Effector memory CD4-positive, alpha-beta T cell (primary cell): ENCODE data around the gene GABPA.
"Not testable (repeated sequence)": the region's sequence is repeated elsewhere in the genome, so short reads cannot be mapped to it uniquely, and the experiment has no call there.

Experiments
- DNase-seq, 3 donors: peaks; one replicate each; pipeline ENCODE4 v3.0.0-alpha.2; 2020
- H3K27ac ChIP-seq: 2 replicates; pipeline ENCODE4 v1.7.0; 2013; ENCODE audit warnings: mild to moderate bottlenecking, low read length, moderate library complexity; ENCODE audit not compliant: insufficient read depth, poor library complexity, severe bottlenecking
- H3K27me3 ChIP-seq: replicated peaks from 2 replicates; pipeline ENCODE4 v1.7.0; 2013; ENCODE audit warnings: mild to moderate bottlenecking, low read length; ENCODE audit not compliant: insufficient read depth, control insufficient read depth, poor library complexity, severe bottlenecking
- H3K36me3 ChIP-seq: 2 replicates; pipeline ENCODE4 v1.7.0; 2013; ENCODE audit warnings: mild to moderate bottlenecking, low read length, moderate library complexity; ENCODE audit not compliant: control insufficient read depth, insufficient read depth
- H3K4me1 ChIP-seq: 2 replicates; pipeline ENCODE4 v1.7.0; 2013; ENCODE audit warnings: low read length, mild to moderate bottlenecking; ENCODE audit not compliant: control insufficient read depth, insufficient read depth, poor library complexity, severe bottlenecking
- H3K4me3 ChIP-seq: 2 replicates; pipeline ENCODE4 v1.7.0; 2013; ENCODE audit warnings: low read length, low read depth, mild to moderate bottlenecking; ENCODE audit not compliant: insufficient read depth, poor library complexity, severe bottlenecking
- H3K9me3 ChIP-seq: 2 replicates; pipeline ENCODE4 v1.7.0; 2013; ENCODE audit warnings: mild to moderate bottlenecking, low read length, moderate library complexity; ENCODE audit not compliant: control insufficient read depth

Gene GABPA

DNA sequence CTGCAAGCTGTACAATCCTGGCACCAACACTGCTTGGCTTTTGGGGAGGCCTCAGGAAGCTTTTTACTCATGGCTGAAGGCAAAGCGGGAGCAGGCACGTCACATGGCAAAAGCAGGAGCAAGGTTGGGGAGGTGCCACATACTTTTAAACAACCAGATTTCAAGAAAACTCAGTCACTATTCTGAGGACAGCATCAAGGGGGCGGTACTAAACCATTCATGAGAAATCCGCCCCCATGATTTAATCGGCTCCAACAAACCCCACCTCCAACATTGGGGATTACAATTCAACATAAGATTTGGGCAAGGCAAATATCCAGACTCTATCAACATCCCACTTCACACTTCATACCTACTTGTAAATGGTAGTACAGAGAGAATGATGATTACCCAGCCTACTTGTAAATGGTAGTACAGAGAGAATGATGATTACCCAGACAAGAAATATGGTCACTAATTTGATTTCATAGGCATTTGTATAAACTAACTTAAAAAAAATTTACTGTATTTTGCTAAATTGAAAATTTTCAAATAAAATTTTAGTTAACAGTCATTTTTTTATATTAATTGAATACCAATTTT lies 25.0 kb upstream of the GABPA start:
- Histone ChIP-seq H3K9me3 (no peaks in the 10 kb centered on the region), H3K4me3 (no peak overlapping the region), H3K4me1 (no peaks in the 10 kb centered on the region), H3K27me3 (no peaks in the 10 kb centered on the region), H3K27ac (no peak overlapping the region), H3K36me3 (no peaks in the 10 kb centered on the region)
- DNase-seq, result no peak

DNA sequence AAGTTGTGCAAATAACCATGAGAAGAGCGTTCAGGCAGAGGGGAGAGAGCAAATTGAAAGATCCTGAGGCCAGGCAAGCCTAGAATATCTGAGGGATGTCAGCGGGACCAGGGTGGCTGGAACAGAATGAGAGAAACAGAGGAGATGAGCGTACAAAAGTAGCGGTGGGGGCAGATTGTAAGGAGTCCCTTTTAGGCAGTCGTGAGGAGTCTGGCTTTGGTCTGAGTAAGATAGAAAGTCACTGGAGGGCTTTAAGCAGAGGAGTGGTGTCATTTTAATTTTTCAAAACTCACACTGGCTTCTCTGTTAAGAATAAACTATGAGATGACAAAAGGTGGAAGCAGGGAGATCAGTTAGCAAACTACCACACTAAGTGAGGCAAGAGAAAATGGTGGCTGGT lies 24.2 kb upstream of the GABPA start:
- H3K4me3 ChIP-seq, result no peak overlapping the region
- no peaks in the 10 kb centered on the region for H3K4me1 ChIP-seq
- H3K27me3 ChIP-seq, result no peaks in the 10 kb centered on the region
- no peaks in the 10 kb centered on the region for H3K36me3 ChIP-seq
- H3K9me3 ChIP-seq, result no peaks in the 10 kb centered on the region
- DNase-seq, result no peak
- H3K27ac ChIP-seq, result no peak overlapping the region

GRCh38 chr21:25714066-25714465 lies 20.7 kb upstream of the GABPA start:
- H3K27ac ChIP-seq, H3K4me3 ChIP-seq, H3K36me3 ChIP-seq, DNase-seq, H3K4me1 ChIP-seq, H3K9me3 ChIP-seq, H3K27me3 ChIP-seq: not testable (repeated sequence)

DNA sequence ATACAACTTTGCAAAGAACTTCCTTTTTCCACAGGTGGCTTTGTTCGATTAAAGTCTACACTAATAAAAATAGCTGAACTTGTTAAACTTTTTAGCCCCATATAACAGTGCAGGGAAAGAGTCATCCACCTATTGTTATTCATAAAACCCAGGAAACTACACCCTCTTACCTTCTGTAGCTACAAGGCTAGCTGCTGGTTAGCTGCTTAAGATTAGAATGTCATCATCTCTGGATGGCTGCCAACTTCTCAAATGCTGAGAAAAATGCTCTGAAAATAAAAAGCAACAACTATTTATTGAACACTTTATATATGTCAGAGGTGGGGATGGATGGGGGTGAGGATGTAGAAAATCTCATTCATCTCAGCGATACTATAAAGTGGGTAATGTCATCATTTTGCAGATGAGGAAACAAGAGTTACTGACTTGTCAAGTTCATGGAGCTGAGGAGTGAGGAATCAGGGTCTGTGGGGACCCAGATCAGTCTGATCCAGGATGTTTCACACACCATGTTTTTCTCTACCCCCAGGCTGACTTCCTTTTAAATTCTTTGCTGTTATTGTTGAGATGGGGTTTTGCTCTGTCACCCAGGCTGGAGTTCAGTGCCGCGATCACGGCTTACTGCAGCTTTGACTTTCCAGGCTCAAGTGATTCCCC lies 17.2 kb upstream of the GABPA start:
- DNase-seq, result no peak
- peaks cover 7% of the 10 kb centered on the region for H3K36me3 ChIP-seq
- no peaks in the 10 kb centered on the region for H3K4me1 ChIP-seq
- no peak overlapping the region for H3K27ac ChIP-seq
- H3K27me3 ChIP-seq, result no peaks in the 10 kb centered on the region
- H3K9me3 ChIP-seq, result no peaks in the 10 kb centered on the region
- H3K4me3 ChIP-seq, result no peak overlapping the region

DNA sequence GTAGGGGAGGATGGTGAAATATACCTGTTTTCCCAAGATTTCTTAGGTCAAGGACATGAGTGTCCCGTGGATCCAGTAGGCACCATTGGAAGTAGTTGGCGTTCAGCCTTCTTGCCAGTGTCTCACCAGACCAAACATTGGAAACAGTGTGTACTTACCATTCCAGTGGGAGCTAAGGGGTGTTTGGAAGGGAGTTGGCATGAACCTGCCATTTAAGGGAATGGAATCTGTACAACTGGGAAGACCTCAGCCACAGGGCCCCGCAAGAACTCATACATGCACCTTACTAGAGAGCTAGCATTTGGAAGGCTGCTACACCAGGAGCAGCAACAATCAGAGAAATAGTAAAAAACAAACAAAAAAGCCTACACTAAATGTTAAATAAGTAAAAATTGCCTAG lies 12.8 kb upstream of the GABPA start:
- DNase-seq, result no peak

DNA sequence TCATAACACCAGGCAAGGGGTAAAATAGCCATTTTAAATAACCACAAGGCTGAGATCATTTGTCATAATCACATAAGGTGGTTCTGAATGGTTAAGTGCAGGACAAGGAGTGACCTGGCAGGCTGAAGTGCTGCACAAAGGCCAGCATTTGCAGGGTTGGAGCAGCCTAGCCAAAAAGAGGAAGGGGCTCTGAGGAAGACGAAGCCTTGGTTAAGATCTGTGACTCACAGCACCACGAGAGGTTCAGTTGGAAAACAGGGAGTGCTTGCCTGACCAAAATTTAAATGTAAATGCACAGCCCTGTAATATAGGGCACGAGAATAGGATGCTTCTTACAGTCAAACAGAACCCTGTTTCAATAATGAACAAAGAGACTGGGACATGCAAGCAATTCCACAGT lies 12.1 kb upstream of the GABPA start:
- no peak overlapping the region for H3K27ac ChIP-seq
- peaks cover 37% of the 10 kb centered on the region for H3K36me3 ChIP-seq
- H3K4me1 ChIP-seq, result no peaks in the 10 kb centered on the region
- H3K4me3 ChIP-seq, result no peak overlapping the region
- H3K27me3 ChIP-seq, result no peaks in the 10 kb centered on the region
- H3K9me3 ChIP-seq, result no peaks in the 10 kb centered on the region
- DNase-seq, result no peak

More for the DNA sequence above, 12.8 kb upstream of the GABPA start:
- Histone ChIP-seq H3K36me3 (peaks cover 31% of the 10 kb centered on the region), H3K27me3 (no peaks in the 10 kb centered on the region), H3K9me3 (no peaks in the 10 kb centered on the region), H3K4me3 (no peak overlapping the region), H3K4me1 (no peaks in the 10 kb centered on the region), H3K27ac (no peak overlapping the region)

DNA sequence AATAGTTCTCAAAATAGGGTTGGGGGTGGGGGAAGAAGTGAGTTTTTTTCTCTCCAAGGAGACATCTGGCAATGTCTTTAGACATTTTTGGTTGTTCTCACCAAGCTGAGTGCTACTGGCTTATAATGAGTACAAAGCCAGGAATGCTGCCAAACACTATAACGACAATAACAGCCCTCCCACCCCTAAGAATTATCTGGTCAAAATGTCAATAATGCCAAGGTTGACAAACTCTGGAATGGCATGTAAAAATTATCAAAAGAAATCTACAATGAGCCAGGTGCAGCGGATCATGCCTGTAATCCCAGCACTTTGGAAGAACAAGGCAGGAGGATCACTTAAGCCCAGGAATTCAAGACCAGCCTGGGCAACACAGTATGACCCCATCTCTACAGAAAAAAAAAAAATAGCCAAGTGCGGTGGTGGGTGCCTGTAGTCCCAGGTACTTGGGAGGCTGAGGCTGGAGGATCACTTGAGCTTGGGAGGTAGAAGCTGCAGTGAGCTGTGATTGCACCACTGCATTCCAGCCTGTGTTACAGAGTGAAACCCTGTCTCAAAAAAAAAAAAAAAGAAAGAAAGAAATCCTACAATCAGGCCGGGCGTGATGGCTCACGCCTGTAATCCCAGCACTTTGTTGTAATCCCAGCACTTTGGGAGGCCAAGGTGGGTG lies 2.5 kb upstream of the GABPA start:
- no peak for DNase-seq
- H3K36me3 ChIP-seq, result peaks cover 29% of the 10 kb centered on the region
- no peaks in the 10 kb centered on the region for H3K27me3 ChIP-seq
- H3K9me3 ChIP-seq, result no peaks in the 10 kb centered on the region
- peaks cover 4% of the 10 kb centered on the region for H3K4me1 ChIP-seq
- H3K27ac ChIP-seq, result no peak overlapping the region
- H3K4me3 ChIP-seq, result no peak overlapping the region

DNA sequence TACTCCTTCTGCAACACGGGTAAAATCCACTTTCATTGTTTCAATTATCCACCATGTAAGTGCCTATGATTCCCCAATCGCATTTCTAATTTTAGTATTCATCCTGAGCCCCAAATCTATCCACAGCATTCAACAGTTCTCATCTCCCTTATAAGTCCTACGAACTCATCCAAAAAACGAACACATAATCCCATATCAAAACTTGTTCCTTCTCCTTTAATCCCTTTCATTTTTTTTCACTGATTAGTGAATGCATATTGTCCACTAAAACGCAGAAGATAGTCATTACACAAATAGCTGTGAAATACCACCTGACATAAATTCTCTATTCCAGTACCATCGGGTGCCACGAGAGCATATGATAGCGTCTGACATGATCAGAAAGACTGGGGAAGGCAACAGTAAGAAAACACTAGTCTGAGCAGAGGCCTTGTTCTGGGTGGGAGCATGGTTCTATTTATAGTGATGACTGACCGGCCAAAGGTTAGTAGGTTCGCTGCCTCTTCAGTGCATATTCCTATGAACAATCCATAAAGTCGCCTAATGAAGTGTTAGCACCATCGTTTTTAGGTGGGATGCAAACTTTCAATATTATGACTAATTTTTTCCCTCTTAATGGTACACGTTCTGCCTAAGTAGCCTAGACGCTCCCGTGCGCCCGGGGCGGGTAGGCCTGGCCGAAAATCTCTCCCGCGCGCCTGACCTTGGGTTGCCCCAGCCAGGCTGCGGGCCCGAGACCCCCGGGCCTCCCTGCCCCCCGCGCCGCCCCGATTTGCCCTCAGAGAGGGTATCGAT lies 716 bp upstream of the GABPA start:
- Histone ChIP-seq H3K4me1 (peaks cover 4% of the 10 kb centered on the region), H3K27ac (peak overlapping the region; percentile 98), H3K4me3 (peak overlapping the region; percentile 95), H3K27me3 (no peaks in the 10 kb centered on the region), H3K36me3 (peaks cover 11% of the 10 kb centered on the region), H3K9me3 (no peaks in the 10 kb centered on the region)
- no peak for DNase-seq

DNA sequence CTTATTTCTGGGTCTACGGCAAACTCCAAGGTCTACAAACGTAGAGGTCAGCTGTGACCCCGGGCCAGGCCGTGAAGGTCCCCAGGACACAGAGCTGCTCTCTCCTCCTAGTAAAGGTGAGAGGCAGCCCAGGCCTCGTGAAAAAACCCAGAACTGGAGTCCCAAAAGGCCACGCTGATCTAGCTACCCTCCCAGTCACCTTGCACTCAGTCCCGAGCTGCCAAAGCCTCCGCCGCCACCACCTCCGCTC lies 193 bp upstream of the GABPA start:
- no peaks in the 10 kb centered on the region for H3K27me3 ChIP-seq
- peaks cover 6% of the 10 kb centered on the region for H3K36me3 ChIP-seq
- no peaks in the 10 kb centered on the region for H3K9me3 ChIP-seq
- no peak for DNase-seq
- peak overlapping the region; percentile 98 for H3K27ac ChIP-seq
- peak overlapping the region; percentile 95 for H3K4me3 ChIP-seq
- H3K4me1 ChIP-seq, result peaks cover 4% of the 10 kb centered on the region
